HG03575 (cell line): ENCODE data around the gene SIX3.

Experiments used
- ATAC-seq: cut with Tn5 transposase; IDR thresholded peaks from one replicate; pipeline ENCODE4 v1.9.1; 2021; ENCODE audit not compliant: unreplicated experiment, insufficient number of reproducible peaks, low FRiP score; ENCODE audit errors: extremely low read depth

SIX3 gene

GRCh38 chr2:44952806-44953498 is 11.4 kb downstream of the SIX3 start:
- no peak for ATAC-seq

- ATAC-seq: no peak
Measured at GRCh38 chr2:44953499-44953883, 12.0 kb downstream of the SIX3 start.

- ATAC-seq: no peak
Measured at GRCh38 chr2:44954447-44954888, 13.0 kb downstream of the SIX3 start.

- ATAC-seq: no peak
Measured at GRCh38 chr2:44954889-44955592, 13.5 kb downstream of the SIX3 start.

- no peak for ATAC-seq
Measured at GRCh38 chr2:44955593-44956392, 14.3 kb downstream of the SIX3 start.

GRCh38 chr2:44956843-44957242 is 15.3 kb downstream of the SIX3 start:
- no peak for ATAC-seq

- no peak for ATAC-seq
Measured at GRCh38 chr2:44957656-44958327, 16.3 kb downstream of the SIX3 start.

GRCh38 chr2:44959855-44960254 is 18.4 kb downstream of the SIX3 start:
- ATAC-seq: no peak

- no peak for ATAC-seq
Measured at GRCh38 chr2:44960871-44961270, 19.4 kb downstream of the SIX3 start.

- no peak for ATAC-seq
Measured at GRCh38 chr2:44962176-44962695, 20.7 kb downstream of the SIX3 start.

GRCh38 chr2:44964752-44965236 is 23.3 kb downstream of the SIX3 start:
- no peak for ATAC-seq

- no peak for ATAC-seq
Measured at GRCh38 chr2:44965684-44966083, 24.2 kb downstream of the SIX3 start.

GRCh38 chr2:44967056-44967455 is 25.6 kb downstream of the SIX3 start:
- no peak for ATAC-seq

- no peak for ATAC-seq
Measured at GRCh38 chr2:44967727-44968432, 26.4 kb downstream of the SIX3 start.

GRCh38 chr2:44969936-44970335 is 28.4 kb downstream of the SIX3 start:
- ATAC-seq: no peak

- ATAC-seq: no peak
Measured at GRCh38 chr2:44970846-44971450, 29.4 kb downstream of the SIX3 start.

- ATAC-seq: no peak
Measured at GRCh38 chr2:44972771-44973535, 31.5 kb downstream of the SIX3 start.
